ENCODE data around the gene ID3. TPM values are rescaled to one million over a fixed set of nuclear protein-coding genes. Genes with fewer than 3 reads are reported as not detected.

The ID3 gene
- total RNA-seq, 1 experiment from 2014 or later = 39.6 TPM

GRCh38 chr1:23600283-23600682 lies 41.0 kb upstream of the ID3 start:
- Histone ChIP-seq H3K4me3 (ENCODE audit: low read depth in 2 of 2, low read length in 2 of 2) (no peak overlapping the region), H3K9me3 (ENCODE audit: control insufficient read depth, insufficient read depth, low read depth, low read length) (no peaks in the 10 kb centered on the region), H3K36me3 (ENCODE audit: control insufficient read depth, insufficient read depth, low read length) (no peaks in the 10 kb centered on the region), H3K4me1 (ENCODE audit: control insufficient read depth, insufficient read depth, low read length) (peaks cover 14% of the 10 kb centered on the region), H3K27me3 (ENCODE audit: control insufficient read depth, insufficient read depth, low read length) (no peaks in the 10 kb centered on the region), H3K27ac (ENCODE audit: low read length) (no peak overlapping the region)
- ChIA-PET CTCF (interaction anchor here (0.6 kb wide), 1 partner anchor 33 kb away, joined by 4 read pairs; no protein-coding TSS in a partner anchor), POLR2A (no interaction called here)
- TF ChIP-seq TCF7L2 (IDR thresholded peaks at IDR 0.05; ENCODE audit: low read depth, low read length) (no peak), POLR2AphosphoS5 (IDR thresholded peaks at IDR 0.05; ENCODE audit: low read depth, low read length) (no peak), REST (IDR thresholded peaks at IDR 0.05; ENCODE audit: insufficient read depth in 1 of 2, low read depth in 2 of 2, low read length in 1 of 2) (no peak)
- TF ChIP-seq, protein P1, sequence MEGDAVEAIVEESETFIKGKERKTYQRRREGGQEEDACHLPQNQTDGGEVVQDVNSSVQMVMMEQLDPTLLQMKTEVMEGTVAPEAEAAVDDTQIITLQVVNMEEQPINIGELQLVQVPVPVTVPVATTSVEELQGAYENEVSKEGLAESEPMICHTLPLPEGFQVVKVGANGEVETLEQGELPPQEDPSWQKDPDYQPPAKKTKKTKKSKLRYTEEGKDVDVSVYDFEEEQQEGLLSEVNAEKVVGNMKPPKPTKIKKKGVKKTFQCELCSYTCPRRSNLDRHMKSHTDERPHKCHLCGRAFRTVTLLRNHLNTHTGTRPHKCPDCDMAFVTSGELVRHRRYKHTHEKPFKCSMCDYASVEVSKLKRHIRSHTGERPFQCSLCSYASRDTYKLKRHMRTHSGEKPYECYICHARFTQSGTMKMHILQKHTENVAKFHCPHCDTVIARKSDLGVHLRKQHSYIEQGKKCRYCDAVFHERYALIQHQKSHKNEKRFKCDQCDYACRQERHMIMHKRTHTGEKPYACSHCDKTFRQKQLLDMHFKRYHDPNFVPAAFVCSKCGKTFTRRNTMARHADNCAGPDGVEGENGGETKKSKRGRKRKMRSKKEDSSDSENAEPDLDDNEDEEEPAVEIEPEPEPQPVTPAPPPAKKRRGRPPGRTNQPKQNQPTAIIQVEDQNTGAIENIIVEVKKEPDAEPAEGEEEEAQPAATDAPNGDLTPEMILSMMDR (IDR thresholded peaks at IDR 0.05) = no peak
- intact Hi-C loops (cut with micrococcal nuclease; ENCODE audit: unreplicated experiment) (no loop called here), in situ Hi-C loops (cut with HindIII; ENCODE audit: low pct_unique_long_range_greater_than_20kb, low sequenced_read_pairs) (no loop called here)
- DNase-seq (ENCODE audit: low read depth, low spot score) (no peak), ATAC-seq (no peak)
- no TSS peak for BruUV-seq (replicated peaks)

DNA sequence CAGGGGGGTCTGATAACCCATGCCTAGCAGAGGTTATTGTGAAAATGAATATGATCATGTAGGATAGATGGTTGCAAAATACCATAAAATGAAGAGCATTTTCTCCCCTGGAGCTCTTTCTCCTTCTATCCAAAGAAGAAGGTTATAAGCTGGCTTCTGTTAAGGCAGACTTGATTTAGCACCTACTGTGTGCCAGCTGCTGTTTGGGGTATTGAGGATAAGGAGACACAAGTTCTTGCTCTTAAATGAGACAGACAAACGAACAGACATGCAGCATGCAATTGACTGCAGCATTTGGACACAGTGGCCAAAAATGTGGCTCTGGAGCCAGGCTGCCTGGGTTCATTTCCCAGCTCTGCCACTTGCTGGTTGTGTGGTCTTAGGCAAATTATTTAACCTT lies 39.8 kb upstream of the ID3 start:
- Histone ChIP-seq H3K36me3 (ENCODE audit: control insufficient read depth, insufficient read depth, low read length) (no peaks in the 10 kb centered on the region), H3K9me3 (ENCODE audit: control insufficient read depth, insufficient read depth, low read depth, low read length) (no peaks in the 10 kb centered on the region), H3K4me1 (ENCODE audit: control insufficient read depth, insufficient read depth, low read length) (peaks cover 20% of the 10 kb centered on the region), H3K27me3 (ENCODE audit: control insufficient read depth, insufficient read depth, low read length) (no peaks in the 10 kb centered on the region), H3K27ac (ENCODE audit: low read length) (peak overlapping the region; percentile 35; the same call in 1 of the 2 replicates), H3K4me3 (ENCODE audit: low read depth in 2 of 2, low read length in 2 of 2) (no peak overlapping the region)
- ChIA-PET POLR2A (no interaction called here), CTCF (no interaction called here)
- DNase-seq (ENCODE audit: low read depth, low spot score) = no peak
- in situ Hi-C loops (cut with HindIII; ENCODE audit: low pct_unique_long_range_greater_than_20kb, low sequenced_read_pairs) (no loop called here), intact Hi-C loops (cut with micrococcal nuclease; ENCODE audit: unreplicated experiment) (no loop called here)
- BruUV-seq (replicated peaks) = no TSS peak
- no peak for TF ChIP-seq REST (IDR thresholded peaks at IDR 0.05; ENCODE audit: insufficient read depth in 1 of 2, low read depth in 2 of 2, low read length in 1 of 2)
- TF ChIP-seq, protein P1 (IDR thresholded peaks at IDR 0.05) = no peak
- TF ChIP-seq POLR2AphosphoS5 (IDR thresholded peaks at IDR 0.05; ENCODE audit: low read depth, low read length) = no peak
- TF ChIP-seq SIN3A (IDR thresholded peaks at IDR 0.05; ENCODE audit: borderline replicate concordance, insufficient read depth, low read depth, low read length) = no peak
- TF ChIP-seq TCF7L2 (IDR thresholded peaks at IDR 0.05; ENCODE audit: low read depth, low read length) = no peak
- ATAC-seq = no peak

Data from Panc1 (cell line).